ENCODE measurements around the gene MRM2. TPM values are rescaled to one million over a fixed set of nuclear protein-coding genes. Genes with fewer than 3 reads are reported as not detected.
A peak's percentile ranks its signal among the peaks of the same experiment; 100 is the strongest.

The MRM2 gene
- total RNA-seq, 1 donor = 21.4 TPM

GRCh38 chr7:2251841-2252771 is 10.1 kb upstream of the MRM2 start:
- H3K9me3 ChIP-seq (ENCODE audit: low read depth, low read length) = no peaks in the 10 kb centered on the region
- no peak overlapping the region for H3K27ac ChIP-seq (ENCODE audit: low read depth, low read length)
- DNase-seq (ENCODE audit: insufficient read length, low spot score, missing footprints) = no peak
- peaks cover 3% of the 10 kb centered on the region for H3K79me2 ChIP-seq (ENCODE audit: insufficient read depth, low read length)
- peaks cover 3% of the 10 kb centered on the region for H3K36me3 ChIP-seq (ENCODE audit: insufficient read depth, low read length)
- no peak overlapping the region for H2AFZ ChIP-seq (ENCODE audit: low read length)
- no peak overlapping the region for H3K4me2 ChIP-seq (ENCODE audit: insufficient read depth, low read length)
- no peak overlapping the region for H3K4me3 ChIP-seq (ENCODE audit: insufficient read depth, low read length)
- peaks cover 20% of the 10 kb centered on the region for H3K4me1 ChIP-seq (ENCODE audit: insufficient read depth, low read length)
- no peak for TF ChIP-seq CTCF (IDR thresholded peaks at IDR 0.05; ENCODE audit: extremely low read depth, low read depth, low read length)
- no peaks in the 10 kb centered on the region for H4K20me1 ChIP-seq (ENCODE audit: insufficient read depth, low read length)
- no peaks in the 10 kb centered on the region for H3K27me3 ChIP-seq (ENCODE audit: insufficient read depth, low read length)

GRCh38 chr7:2251381-2251780 is 9.4 kb upstream of the MRM2 start:
- H3K4me2 ChIP-seq (ENCODE audit: insufficient read depth, low read length) = no peak overlapping the region
- H2AFZ ChIP-seq (ENCODE audit: low read length) = no peak overlapping the region
- H3K79me2 ChIP-seq (ENCODE audit: insufficient read depth, low read length) = peaks cover 3% of the 10 kb centered on the region

GRCh38 chr7:2249744-2250323 is 7.8 kb upstream of the MRM2 start:
- peak overlapping the region; percentile 53 for H3K4me3 ChIP-seq (ENCODE audit: insufficient read depth, low read length)
- peak overlapping the region; percentile 71 for H2AFZ ChIP-seq (ENCODE audit: low read length)
- H3K27me3 ChIP-seq (ENCODE audit: insufficient read depth, low read length) = no peaks in the 10 kb centered on the region
- peaks cover 7% of the 10 kb centered on the region for H3K36me3 ChIP-seq (ENCODE audit: insufficient read depth, low read length)
- peak overlapping the region; percentile 96 for H3K27ac ChIP-seq (ENCODE audit: low read depth, low read length)
- DNase-seq (ENCODE audit: insufficient read length, low spot score, missing footprints) = no peak
- TF ChIP-seq CTCF (IDR thresholded peaks at IDR 0.05; ENCODE audit: extremely low read depth, low read depth, low read length) = no peak
- H4K20me1 ChIP-seq (ENCODE audit: insufficient read depth, low read length) = no peaks in the 10 kb centered on the region
- H3K79me2 ChIP-seq (ENCODE audit: insufficient read depth, low read length) = peaks cover 3% of the 10 kb centered on the region
- peaks cover 20% of the 10 kb centered on the region for H3K4me1 ChIP-seq (ENCODE audit: insufficient read depth, low read length)
- H3K9me3 ChIP-seq (ENCODE audit: low read depth, low read length) = no peaks in the 10 kb centered on the region
- H3K4me2 ChIP-seq (ENCODE audit: insufficient read depth, low read length) = peak overlapping the region; percentile 74

More at GRCh38 chr7:2251381-2251780, 9.4 kb upstream of the MRM2 start:
- Histone ChIP-seq H4K20me1 (ENCODE audit: insufficient read depth, low read length) (no peaks in the 10 kb centered on the region), H3K36me3 (ENCODE audit: insufficient read depth, low read length) (peaks cover 3% of the 10 kb centered on the region), H3K4me1 (ENCODE audit: insufficient read depth, low read length) (peaks cover 20% of the 10 kb centered on the region), H3K4me3 (ENCODE audit: insufficient read depth, low read length) (no peak overlapping the region), H3K27me3 (ENCODE audit: insufficient read depth, low read length) (no peaks in the 10 kb centered on the region), H3K27ac (ENCODE audit: low read depth, low read length) (no peak overlapping the region), H3K9me3 (ENCODE audit: low read depth, low read length) (no peaks in the 10 kb centered on the region)
- no peak for TF ChIP-seq CTCF (IDR thresholded peaks at IDR 0.05; ENCODE audit: extremely low read depth, low read depth, low read length)
- DNase-seq (ENCODE audit: insufficient read length, low spot score, missing footprints) = no peak
